ENCODE data around the gene IFT122. TPM values are rescaled to one million over a fixed set of nuclear protein-coding genes. Genes with fewer than 3 reads are reported as not detected.

The IFT122 gene
- total RNA-seq, 1 donor from 2014 or later = 17.7 TPM

- no peak overlapping the region for H3K4me3 Mint-ChIP-seq (ENCODE audit: unreplicated experiment)
- TF ChIP-seq, protein P1, sequence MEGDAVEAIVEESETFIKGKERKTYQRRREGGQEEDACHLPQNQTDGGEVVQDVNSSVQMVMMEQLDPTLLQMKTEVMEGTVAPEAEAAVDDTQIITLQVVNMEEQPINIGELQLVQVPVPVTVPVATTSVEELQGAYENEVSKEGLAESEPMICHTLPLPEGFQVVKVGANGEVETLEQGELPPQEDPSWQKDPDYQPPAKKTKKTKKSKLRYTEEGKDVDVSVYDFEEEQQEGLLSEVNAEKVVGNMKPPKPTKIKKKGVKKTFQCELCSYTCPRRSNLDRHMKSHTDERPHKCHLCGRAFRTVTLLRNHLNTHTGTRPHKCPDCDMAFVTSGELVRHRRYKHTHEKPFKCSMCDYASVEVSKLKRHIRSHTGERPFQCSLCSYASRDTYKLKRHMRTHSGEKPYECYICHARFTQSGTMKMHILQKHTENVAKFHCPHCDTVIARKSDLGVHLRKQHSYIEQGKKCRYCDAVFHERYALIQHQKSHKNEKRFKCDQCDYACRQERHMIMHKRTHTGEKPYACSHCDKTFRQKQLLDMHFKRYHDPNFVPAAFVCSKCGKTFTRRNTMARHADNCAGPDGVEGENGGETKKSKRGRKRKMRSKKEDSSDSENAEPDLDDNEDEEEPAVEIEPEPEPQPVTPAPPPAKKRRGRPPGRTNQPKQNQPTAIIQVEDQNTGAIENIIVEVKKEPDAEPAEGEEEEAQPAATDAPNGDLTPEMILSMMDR (IDR thresholded peaks at IDR 0.05; ENCODE audit: insufficient read depth, low read depth, low read length) = no peak
- no peak for TF ChIP-seq EZH2 (IDR thresholded peaks at IDR 0.05; ENCODE audit: insufficient read depth, low read length)
- H3K9me3 ChIP-seq (ENCODE audit: insufficient read depth, low read depth, low read length) = no peaks in the 10 kb centered on the region
- H3K36me3 Mint-ChIP-seq (ENCODE audit: low read depth, unreplicated experiment) = no peaks in the 10 kb centered on the region
- H3K36me3 ChIP-seq (ENCODE audit: insufficient read depth, low read length) = no peaks in the 10 kb centered on the region
- H3K79me2 ChIP-seq (ENCODE audit: insufficient read depth, low read length) = no peaks in the 10 kb centered on the region
- H3K9ac ChIP-seq (ENCODE audit: low read length) = no peak overlapping the region
- H3K4me1 Mint-ChIP-seq (ENCODE audit: low read depth, unreplicated experiment) = peaks cover 23% of the 10 kb centered on the region
- DNase-seq (ENCODE audit: low read depth) (no peak), FAIRE-seq (no peak)
- peaks cover 7% of the 10 kb centered on the region for H3K4me1 ChIP-seq (ENCODE audit: insufficient read depth, low read length)
- H3K27ac ChIP-seq (ENCODE audit: low read depth, low read length) = no peak overlapping the region
- H3K27me3 ChIP-seq (ENCODE audit: insufficient read depth, low read length) = no peaks in the 10 kb centered on the region
- no peak overlapping the region for H2AFZ ChIP-seq (ENCODE audit: low read depth, low read length)
- no peaks in the 10 kb centered on the region for H3K9me3 Mint-ChIP-seq (ENCODE audit: unreplicated experiment)
- no peaks in the 10 kb centered on the region for H4K20me1 ChIP-seq (ENCODE audit: insufficient read depth, low read length)
- H3K27ac Mint-ChIP-seq (ENCODE audit: unreplicated experiment) = peak overlapping the region; percentile 53
- H3K4me2 ChIP-seq (ENCODE audit: low read length) = no peak overlapping the region
- peaks cover 5% of the 10 kb centered on the region for H3K27me3 Mint-ChIP-seq (ENCODE audit: low read depth, unreplicated experiment)
- no peak overlapping the region for H3K4me3 ChIP-seq (ENCODE audit: insufficient read depth, low read depth, low read length)
Measured at GRCh38 chr3:129532261-129532660, 92.2 kb downstream of the IFT122 start.

GRCh38 chr3:129533406-129533805 lies 93.4 kb downstream of the IFT122 start:
- Histone ChIP-seq H2AFZ (ENCODE audit: low read depth, low read length) (no peak overlapping the region), H3K4me3 (ENCODE audit: insufficient read depth, low read depth, low read length) (no peak overlapping the region), H3K79me2 (ENCODE audit: insufficient read depth, low read length) (no peaks in the 10 kb centered on the region), H3K27me3 (ENCODE audit: insufficient read depth, low read length) (no peaks in the 10 kb centered on the region), H3K9ac (ENCODE audit: low read length) (no peak overlapping the region), H3K36me3 (ENCODE audit: insufficient read depth, low read length) (no peaks in the 10 kb centered on the region), H3K27ac (ENCODE audit: low read depth, low read length) (no peak overlapping the region), H4K20me1 (ENCODE audit: insufficient read depth, low read length) (no peaks in the 10 kb centered on the region), H3K4me2 (ENCODE audit: low read length) (no peak overlapping the region), H3K4me1 (ENCODE audit: insufficient read depth, low read length) (peaks cover 7% of the 10 kb centered on the region), H3K9me3 (ENCODE audit: insufficient read depth, low read depth, low read length) (no peaks in the 10 kb centered on the region)
- Mint-ChIP-seq H3K36me3 (ENCODE audit: low read depth, unreplicated experiment) (no peaks in the 10 kb centered on the region), H3K9me3 (ENCODE audit: unreplicated experiment) (no peaks in the 10 kb centered on the region), H3K27me3 (ENCODE audit: low read depth, unreplicated experiment) (peaks cover 3% of the 10 kb centered on the region), H3K4me1 (ENCODE audit: low read depth, unreplicated experiment) (peaks cover 23% of the 10 kb centered on the region), H3K27ac (ENCODE audit: unreplicated experiment) (no peak overlapping the region), H3K4me3 (ENCODE audit: unreplicated experiment) (no peak overlapping the region)
- FAIRE-seq (no peak), DNase-seq (ENCODE audit: low read depth) (no peak)
- TF ChIP-seq EZH2 (IDR thresholded peaks at IDR 0.05; ENCODE audit: insufficient read depth, low read length) = no peak
- TF ChIP-seq, protein P1 (IDR thresholded peaks at IDR 0.05; ENCODE audit: insufficient read depth, low read depth, low read length) = no peak

- DNase-seq (ENCODE audit: low read depth) (no peak), FAIRE-seq (no peak)
- no peaks in the 10 kb centered on the region for H3K36me3 ChIP-seq (ENCODE audit: insufficient read depth, low read length)
- TF ChIP-seq, protein P1 (IDR thresholded peaks at IDR 0.05; ENCODE audit: insufficient read depth, low read depth, low read length) = no peak
- no peak for TF ChIP-seq EZH2 (IDR thresholded peaks at IDR 0.05; ENCODE audit: insufficient read depth, low read length)
- H3K9me3 ChIP-seq (ENCODE audit: insufficient read depth, low read depth, low read length) = no peaks in the 10 kb centered on the region
- Mint-ChIP-seq H3K4me3 (ENCODE audit: unreplicated experiment) (no peak overlapping the region), H3K27me3 (ENCODE audit: low read depth, unreplicated experiment) (peaks cover 3% of the 10 kb centered on the region), H3K9me3 (ENCODE audit: unreplicated experiment) (no peaks in the 10 kb centered on the region), H3K4me1 (ENCODE audit: low read depth, unreplicated experiment) (peaks cover 23% of the 10 kb centered on the region), H3K36me3 (ENCODE audit: low read depth, unreplicated experiment) (no peaks in the 10 kb centered on the region), H3K27ac (ENCODE audit: unreplicated experiment) (peak overlapping the region; percentile 62)
- no peaks in the 10 kb centered on the region for H3K79me2 ChIP-seq (ENCODE audit: insufficient read depth, low read length)
- no peak overlapping the region for H3K4me2 ChIP-seq (ENCODE audit: low read length)
- no peak overlapping the region for H3K4me3 ChIP-seq (ENCODE audit: insufficient read depth, low read depth, low read length)
- no peak overlapping the region for H3K27ac ChIP-seq (ENCODE audit: low read depth, low read length)
- no peak overlapping the region for H2AFZ ChIP-seq (ENCODE audit: low read depth, low read length)
- H4K20me1 ChIP-seq (ENCODE audit: insufficient read depth, low read length) = no peaks in the 10 kb centered on the region
- H3K4me1 ChIP-seq (ENCODE audit: insufficient read depth, low read length) = peaks cover 7% of the 10 kb centered on the region
- H3K9ac ChIP-seq (ENCODE audit: low read length) = no peak overlapping the region
- H3K27me3 ChIP-seq (ENCODE audit: insufficient read depth, low read length) = no peaks in the 10 kb centered on the region
Measured at GRCh38 chr3:129534428-129535027, 94.5 kb downstream of the IFT122 start.
